SU-DHL-6 (cell line): Measurements from ENCODE around the gene ABCB11.

Experiments used
- H2AFZ ChIP-seq: fragments of 200-600 bp; sonication (generic); 2 replicates; pipeline ENCODE4 v1.6.1; 2014; ENCODE audit warnings: low read depth, mild to moderate bottlenecking, moderate library complexity, mixed read lengths, antibody characterized with exemption, low read length; ENCODE audit not compliant: severe bottlenecking
- H3F3A ChIP-seq: fragments of 200-600 bp; shearing (Covaris generic); 2 replicates; pipeline ENCODE4 v1.6.0; 2016; ENCODE audit warnings: antibody characterized with exemption, mild to moderate bottlenecking; ENCODE audit not compliant: insufficient read depth
- H3K27ac ChIP-seq: fragments of 200-600 bp; sonication (generic); 2 replicates; pipeline ENCODE4 v1.5.1; 2016; ENCODE audit warnings: low read depth, mild to moderate bottlenecking, low read length, moderate library complexity, mixed read lengths
- H3K27me3 ChIP-seq: fragments of 200-600 bp; sonication (generic), shearing (Covaris generic); 2 replicates; pipeline ENCODE4 v1.6.0; 2014; ENCODE audit warnings: mild to moderate bottlenecking, low read length
- H3K36me3 ChIP-seq: fragments of 200-600 bp; sonication (generic); 2 replicates; pipeline ENCODE4 v1.6.1; 2014; ENCODE audit warnings: mild to moderate bottlenecking, low read length, mixed read lengths
- H3K4me2 ChIP-seq: fragments of 300-600, 200-600 bp; shearing (Covaris generic), sonication (generic); 2 replicates; pipeline ENCODE4 v1.6.0; 2014; ENCODE audit warnings: low read length, low read depth, mild to moderate bottlenecking; ENCODE audit not compliant: poor library complexity, severe bottlenecking
- H3K4me3 ChIP-seq: fragments of 200-600 bp; sonication (generic); 2 replicates; pipeline ENCODE4 v1.5.1; 2014; ENCODE audit warnings: antibody characterized with exemption, low read length, mild to moderate bottlenecking, mixed read lengths; ENCODE audit not compliant: insufficient read depth, poor library complexity, severe bottlenecking
- H3K79me2 ChIP-seq: fragments of 200-600 bp; sonication (generic); 2 replicates; pipeline ENCODE4 v1.6.1; 2014; ENCODE audit warnings: mild to moderate bottlenecking, low read length, moderate library complexity; ENCODE audit not compliant: insufficient read depth
- H3K9ac ChIP-seq: fragments of 200-600 bp; sonication (generic); 2 replicates; pipeline ENCODE4 v1.7.0; 2014; ENCODE audit warnings: mild to moderate bottlenecking, low read length
- H3K9me2 ChIP-seq: fragments of 200-600 bp; sonication (generic); replicated peaks from 2 replicates; pipeline ENCODE4 v1.6.1; 2014; ENCODE audit warnings: low read length; ENCODE audit not compliant: insufficient read depth
- H3K9me3 ChIP-seq: fragments of 200-600 bp; sonication (generic); 2 replicates; pipeline ENCODE4 v1.6.1; 2014; ENCODE audit warnings: low read length, mixed read lengths; ENCODE audit not compliant: insufficient read depth
- H4K20me1 ChIP-seq: fragments of 200-600 bp; sonication (generic); 2 replicates; pipeline ENCODE4 v1.6.1; 2014; ENCODE audit warnings: low read depth, mild to moderate bottlenecking, antibody characterized with exemption, low read length, moderate library complexity, mixed read lengths
- EZH2phosphoT487 ChIP-seq: fragments of 200-600 bp; sonication (generic), shearing (Covaris generic); conservative IDR thresholded peaks from 2 replicates; pipeline ENCODE4 v1.6.1; 2018; ENCODE audit warnings: mild to moderate bottlenecking, antibody characterized with exemption, low read length, moderate library complexity, mixed read lengths
- TF ChIP-seq, protein P1 (sequence below): fragments of 200-600 bp; sonication (generic); IDR thresholded peaks from one replicate; pipeline ENCODE4 v1.5.1; 2017; ENCODE audit warnings: antibody characterized with exemption, mild to moderate bottlenecking, low read length, moderate library complexity; ENCODE audit not compliant: insufficient read depth, poor library complexity, severe bottlenecking

Gene ABCB11

DNA sequence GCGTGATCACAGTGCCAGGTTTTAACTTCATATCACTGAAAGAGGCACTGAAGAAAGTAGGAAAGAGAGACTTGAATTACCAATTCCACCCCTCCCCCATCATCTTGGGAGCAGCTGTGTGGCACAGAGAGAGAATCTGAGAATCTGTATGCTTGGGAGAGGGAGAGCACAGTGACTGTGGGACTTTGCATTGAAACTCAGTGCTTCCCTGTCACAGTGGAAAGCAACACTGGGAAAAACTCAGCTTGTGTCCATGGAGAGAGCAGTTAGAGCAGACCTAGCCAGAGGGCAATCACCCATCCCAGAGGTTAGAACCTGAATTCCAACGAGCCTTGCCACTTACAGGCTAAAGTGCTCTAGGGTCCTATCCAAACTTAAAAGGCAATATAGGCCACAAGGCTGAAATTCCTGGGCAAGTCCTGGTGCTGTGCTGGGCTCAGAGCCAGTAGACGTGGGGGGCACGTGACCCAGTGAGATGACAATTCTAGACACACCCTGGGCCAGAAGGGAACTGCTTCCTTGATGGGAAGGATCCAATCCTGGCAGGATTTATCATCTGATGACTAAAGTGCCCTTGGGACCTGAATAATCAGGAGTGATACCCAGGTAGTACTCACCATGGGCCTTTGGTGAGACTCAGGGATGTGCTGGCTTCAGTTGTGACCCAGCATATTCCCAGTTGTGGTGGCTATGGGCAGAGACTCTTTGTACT lies 15.5 kb upstream of the ABCB11 start:
- H3K27me3 ChIP-seq = no peaks in the 10 kb centered on the region
- peaks cover 5% of the 10 kb centered on the region; the same call in 1 of the 2 replicates for H3K9me3 ChIP-seq
- no peaks in the 10 kb centered on the region for H4K20me1 ChIP-seq
- H3K27ac ChIP-seq = no peak overlapping the region
- no peak overlapping the region for H3K4me2 ChIP-seq
- no peak overlapping the region for H3K9ac ChIP-seq
- H2AFZ ChIP-seq = no peak overlapping the region
- no peaks in the 10 kb centered on the region for H3F3A ChIP-seq
- H3K4me3 ChIP-seq = no peak overlapping the region
- no peaks in the 10 kb centered on the region for H3K9me2 ChIP-seq
- no peak for TF ChIP-seq EZH2phosphoT487
- TF ChIP-seq, protein P1, sequence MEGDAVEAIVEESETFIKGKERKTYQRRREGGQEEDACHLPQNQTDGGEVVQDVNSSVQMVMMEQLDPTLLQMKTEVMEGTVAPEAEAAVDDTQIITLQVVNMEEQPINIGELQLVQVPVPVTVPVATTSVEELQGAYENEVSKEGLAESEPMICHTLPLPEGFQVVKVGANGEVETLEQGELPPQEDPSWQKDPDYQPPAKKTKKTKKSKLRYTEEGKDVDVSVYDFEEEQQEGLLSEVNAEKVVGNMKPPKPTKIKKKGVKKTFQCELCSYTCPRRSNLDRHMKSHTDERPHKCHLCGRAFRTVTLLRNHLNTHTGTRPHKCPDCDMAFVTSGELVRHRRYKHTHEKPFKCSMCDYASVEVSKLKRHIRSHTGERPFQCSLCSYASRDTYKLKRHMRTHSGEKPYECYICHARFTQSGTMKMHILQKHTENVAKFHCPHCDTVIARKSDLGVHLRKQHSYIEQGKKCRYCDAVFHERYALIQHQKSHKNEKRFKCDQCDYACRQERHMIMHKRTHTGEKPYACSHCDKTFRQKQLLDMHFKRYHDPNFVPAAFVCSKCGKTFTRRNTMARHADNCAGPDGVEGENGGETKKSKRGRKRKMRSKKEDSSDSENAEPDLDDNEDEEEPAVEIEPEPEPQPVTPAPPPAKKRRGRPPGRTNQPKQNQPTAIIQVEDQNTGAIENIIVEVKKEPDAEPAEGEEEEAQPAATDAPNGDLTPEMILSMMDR = no peak
- no peaks in the 10 kb centered on the region for H3K79me2 ChIP-seq
- H3K36me3 ChIP-seq = no peaks in the 10 kb centered on the region

GRCh38 chr2:169042856-169043255 lies 11.7 kb upstream of the ABCB11 start:
- no peak overlapping the region for H3K27ac ChIP-seq
- H3K79me2 ChIP-seq = no peaks in the 10 kb centered on the region
- H3K9me3 ChIP-seq = peaks cover 5% of the 10 kb centered on the region; the same call in 1 of the 2 replicates
- no peaks in the 10 kb centered on the region for H3K9me2 ChIP-seq
- no peak overlapping the region for H2AFZ ChIP-seq
- no peak overlapping the region for H3K9ac ChIP-seq
- no peaks in the 10 kb centered on the region for H3K27me3 ChIP-seq
- no peak for TF ChIP-seq EZH2phosphoT487
- TF ChIP-seq, protein P1 = no peak
- no peak overlapping the region for H3K4me3 ChIP-seq
- H4K20me1 ChIP-seq = no peaks in the 10 kb centered on the region
- no peaks in the 10 kb centered on the region for H3K36me3 ChIP-seq
- H3F3A ChIP-seq = no peaks in the 10 kb centered on the region
- H3K4me2 ChIP-seq = no peak overlapping the region

GRCh38 chr2:169041594-169041993 lies 10.5 kb upstream of the ABCB11 start:
- H3K4me2 ChIP-seq = no peak overlapping the region
- H4K20me1 ChIP-seq = no peaks in the 10 kb centered on the region
- no peak for TF ChIP-seq EZH2phosphoT487
- TF ChIP-seq, protein P1 = no peak
- H2AFZ ChIP-seq = no peak overlapping the region
- H3K36me3 ChIP-seq = no peaks in the 10 kb centered on the region
- peaks cover 5% of the 10 kb centered on the region; the same call in 1 of the 2 replicates for H3K9me3 ChIP-seq
- H3K9ac ChIP-seq = no peak overlapping the region
- no peaks in the 10 kb centered on the region for H3K79me2 ChIP-seq
- H3K27me3 ChIP-seq = no peaks in the 10 kb centered on the region
- no peak overlapping the region for H3K27ac ChIP-seq
- no peak overlapping the region for H3K4me3 ChIP-seq
- no peaks in the 10 kb centered on the region for H3F3A ChIP-seq
- no peaks in the 10 kb centered on the region for H3K9me2 ChIP-seq
